Cerebellar nuclear complex (tissue), 1 donor: ENCODE data around the gene CTH.
A peak's percentile ranks its signal among the peaks of the same experiment; 100 is the strongest.
"Not testable (repeated sequence)": the region's sequence is repeated elsewhere in the genome, so short reads cannot be mapped to it uniquely, and the experiment has no call there.

ENCODE experiments used
- DNase-seq, 2 experiments: peaks; one replicate each; lab custom pipeline; 2025; lab: John Stamatoyannopoulos, UW

Gene CTH

DNA sequence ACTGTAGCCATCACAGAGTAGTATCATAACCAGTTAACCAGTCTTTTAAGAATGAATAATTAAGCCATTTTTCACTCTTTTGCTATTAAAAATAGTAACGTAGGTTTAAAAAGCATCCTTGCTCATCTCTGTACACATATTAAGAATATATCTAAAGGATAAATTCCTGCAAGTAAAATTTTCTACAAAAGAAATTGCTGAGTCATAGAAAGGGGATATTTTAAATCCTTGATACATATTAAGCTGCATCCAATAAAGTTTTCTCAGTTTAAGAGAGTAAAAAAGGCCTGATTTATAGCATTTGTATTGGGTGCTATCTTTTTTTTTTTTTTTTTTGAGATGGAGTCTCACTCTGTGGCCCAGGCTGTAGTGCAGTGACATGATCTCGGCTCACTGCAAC is 1.9 kb upstream of the CTH start:
- DNase-seq = no peak

DNA sequence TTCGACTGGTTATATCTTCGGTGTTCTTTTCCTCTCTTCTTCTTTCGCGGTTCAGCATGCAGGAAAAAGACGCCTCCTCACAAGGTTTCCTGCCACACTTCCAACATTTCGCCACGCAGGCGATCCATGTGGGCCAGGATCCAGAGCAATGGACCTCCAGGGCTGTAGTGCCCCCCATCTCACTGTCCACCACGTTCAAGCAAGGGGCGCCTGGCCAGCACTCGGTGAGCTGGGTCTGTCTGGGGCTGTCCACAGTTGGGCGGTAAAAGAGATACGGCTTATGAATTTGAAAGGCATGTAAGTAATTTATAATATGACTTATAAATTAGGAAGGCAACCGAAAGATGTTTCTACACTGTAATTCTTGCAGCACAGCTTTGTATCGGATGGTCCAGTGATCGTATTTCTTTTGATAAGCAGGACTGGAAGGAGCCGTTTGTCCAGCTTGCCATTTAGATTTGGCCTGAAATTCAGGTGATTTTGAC is 334 bp downstream of the CTH start:
- DNase-seq = peak in 1 of 2 experiments; percentile 50

DNA sequence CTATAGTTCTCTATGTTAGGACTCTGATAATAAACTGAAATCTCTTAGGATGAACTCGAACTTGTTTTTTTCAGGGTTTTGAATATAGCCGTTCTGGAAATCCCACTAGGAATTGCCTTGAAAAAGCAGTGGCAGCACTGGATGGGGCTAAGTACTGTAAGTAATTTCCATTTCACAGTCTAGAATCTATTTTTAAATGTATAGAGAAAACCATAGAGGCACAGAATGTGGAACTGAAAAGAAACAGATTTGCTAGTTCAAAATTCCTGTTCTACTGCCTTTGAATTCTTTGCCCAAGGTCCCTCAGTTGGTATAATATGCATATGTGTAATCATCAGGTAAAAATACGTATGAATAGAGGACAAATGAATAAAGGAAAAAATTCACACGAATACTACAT is 4.8 kb downstream of the CTH start:
- DNase-seq = no peak

DNA sequence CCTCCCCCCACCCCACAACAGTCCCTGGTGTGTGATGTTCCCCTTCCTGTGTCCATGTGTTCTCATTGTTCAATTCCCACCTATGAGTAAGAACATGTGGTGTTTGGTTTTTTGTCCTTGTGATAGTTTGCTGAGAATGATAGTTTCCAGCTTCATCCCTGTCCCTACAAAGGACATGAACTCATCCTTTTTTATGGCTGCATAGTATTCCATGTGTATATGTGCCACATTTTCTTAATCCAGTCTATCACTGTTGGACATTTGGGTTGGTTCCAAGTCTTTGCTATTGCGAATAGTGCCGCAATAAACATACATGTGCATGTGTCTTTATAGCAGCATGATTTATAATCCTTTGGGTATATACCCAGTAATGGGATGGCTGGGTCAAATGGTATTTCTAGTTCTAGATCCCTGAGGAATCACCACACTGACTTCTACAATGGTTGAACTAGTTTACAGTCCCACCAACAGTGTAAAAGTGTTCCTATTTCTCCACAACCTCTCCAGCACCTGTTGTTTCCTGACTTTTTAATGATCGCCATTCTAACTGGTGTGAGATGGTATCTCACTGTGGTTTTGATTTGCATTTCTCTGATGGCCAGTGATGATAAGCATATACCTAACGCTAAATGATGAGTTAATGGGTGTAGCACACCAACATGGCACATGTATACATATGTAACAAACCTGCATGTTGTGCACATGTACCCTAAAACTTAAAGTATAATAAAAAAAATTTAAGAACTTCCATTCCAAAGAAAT is 8.1 kb downstream of the CTH start:
- not testable (repeated sequence) for DNase-seq

DNA sequence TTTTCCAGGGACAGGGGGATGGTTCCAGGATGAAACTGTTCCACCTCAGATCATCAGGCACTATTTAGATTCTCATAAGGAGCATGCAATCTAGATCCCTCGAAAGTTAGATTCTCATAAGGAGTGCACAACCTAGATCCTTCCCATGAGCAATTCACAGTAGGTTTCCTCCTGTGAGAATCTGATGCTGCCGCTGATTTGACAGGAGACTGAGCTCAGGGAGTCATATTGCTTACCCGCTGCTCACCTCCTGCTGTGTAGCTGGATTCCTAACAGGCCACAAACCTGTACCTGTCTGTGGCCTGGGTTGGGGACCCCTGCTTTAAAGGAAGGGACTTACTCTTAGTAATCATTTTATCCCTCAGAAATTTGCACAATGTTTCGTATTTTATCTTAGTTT is 9.3 kb downstream of the CTH start:
- no peak for DNase-seq

DNA sequence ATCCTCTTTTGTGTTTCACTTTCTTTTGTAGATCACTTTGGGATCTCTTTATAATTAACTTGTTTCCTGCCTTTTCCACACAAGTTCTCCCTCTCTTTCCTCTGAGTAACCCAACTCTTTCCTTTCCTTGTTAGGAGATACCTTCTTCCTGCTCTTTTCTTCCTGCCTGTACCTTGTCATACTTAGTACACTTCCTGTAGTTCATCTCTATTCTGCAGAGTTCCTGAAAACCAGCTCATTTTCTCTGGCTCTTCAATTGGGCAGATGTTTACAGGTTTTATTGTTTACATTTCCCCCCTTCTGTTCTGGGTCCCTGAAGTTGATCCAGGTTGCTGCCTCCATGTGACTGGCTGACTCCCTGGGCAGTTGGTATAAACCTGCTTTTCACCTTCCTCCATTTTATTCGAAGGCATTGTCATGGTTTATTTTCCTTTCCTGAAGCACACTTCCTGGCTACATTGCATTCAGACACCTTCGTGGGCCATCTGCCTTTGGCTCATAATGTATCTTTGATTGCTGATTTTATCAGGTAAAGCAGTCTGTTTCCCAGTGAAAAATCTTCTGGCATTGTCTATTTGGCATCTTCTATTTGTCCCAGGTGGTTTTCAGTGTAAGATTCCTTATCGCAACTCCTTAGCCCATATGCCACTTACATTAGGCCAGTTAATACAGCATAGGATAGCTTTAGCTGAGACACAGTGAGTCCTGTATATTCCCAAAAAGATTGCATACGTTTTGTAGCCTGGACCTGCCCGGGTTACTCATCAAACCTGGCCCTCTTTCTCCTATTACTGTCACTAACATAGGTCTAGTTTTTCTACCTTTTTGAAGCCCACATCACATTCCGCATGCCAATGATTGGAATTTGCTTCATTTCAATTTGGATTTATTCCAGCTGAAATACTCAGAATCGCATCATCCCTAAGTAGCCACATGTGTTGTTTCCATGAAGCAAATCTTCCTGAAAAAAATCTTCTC is 15.4 kb downstream of the CTH start:
- DNase-seq = no peak

DNA sequence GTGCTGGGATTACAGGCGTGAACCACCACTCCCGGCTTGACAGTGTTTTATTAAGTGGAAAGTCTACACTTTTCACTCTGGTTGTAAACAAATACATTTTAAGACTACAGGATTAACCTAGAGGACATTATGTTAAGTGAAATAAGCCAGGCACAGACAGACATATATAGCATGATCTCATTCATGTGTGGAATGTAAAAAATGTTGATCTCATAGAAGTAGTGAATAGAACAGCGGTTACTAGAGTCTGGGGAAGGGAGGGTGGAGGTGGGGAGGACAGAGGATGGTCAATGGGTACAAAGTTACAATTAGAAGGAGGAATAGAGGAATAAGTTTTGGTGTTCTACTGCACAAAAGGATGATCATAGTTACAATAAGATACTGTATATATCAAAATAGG is 16.9 kb downstream of the CTH start:
- no peak for DNase-seq

DNA sequence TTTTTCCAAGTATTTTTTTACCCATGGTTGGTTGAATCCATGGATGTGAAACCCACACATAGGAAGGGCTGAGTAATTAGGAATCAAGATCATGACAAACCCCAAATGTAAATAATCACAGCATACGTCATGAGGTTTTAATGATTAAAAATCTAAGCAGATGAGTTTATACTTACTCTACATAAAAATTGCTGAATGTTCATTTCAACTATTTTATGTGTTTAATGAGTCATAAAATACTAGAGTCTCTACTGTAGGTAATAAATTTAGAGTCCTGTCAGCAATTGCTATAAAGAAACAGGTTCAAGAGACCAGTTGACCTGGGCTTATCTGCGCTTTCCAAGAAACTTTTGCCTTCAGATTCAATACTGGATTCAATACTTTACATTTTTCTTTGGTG is 18.2 kb downstream of the CTH start:
- no peak for DNase-seq

DNA sequence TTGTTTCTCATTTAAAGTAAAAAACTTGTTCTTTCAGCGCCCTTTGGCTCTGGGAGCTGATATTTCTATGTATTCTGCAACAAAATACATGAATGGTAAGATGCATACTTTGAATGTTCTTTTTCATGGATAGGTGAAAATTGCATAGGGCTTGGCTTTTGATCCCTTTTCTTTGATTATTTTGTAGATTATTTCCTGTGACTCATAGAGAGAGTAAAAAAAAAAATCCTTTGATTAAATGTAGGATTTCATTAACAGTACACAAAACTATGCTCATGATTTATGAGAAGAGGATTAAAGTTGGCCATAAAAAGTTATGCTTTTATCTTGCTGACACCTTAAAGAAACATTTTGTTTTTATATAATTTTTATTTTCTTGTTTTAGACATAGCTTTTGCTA is 18.7 kb downstream of the CTH start:
- DNase-seq = no peak

DNA sequence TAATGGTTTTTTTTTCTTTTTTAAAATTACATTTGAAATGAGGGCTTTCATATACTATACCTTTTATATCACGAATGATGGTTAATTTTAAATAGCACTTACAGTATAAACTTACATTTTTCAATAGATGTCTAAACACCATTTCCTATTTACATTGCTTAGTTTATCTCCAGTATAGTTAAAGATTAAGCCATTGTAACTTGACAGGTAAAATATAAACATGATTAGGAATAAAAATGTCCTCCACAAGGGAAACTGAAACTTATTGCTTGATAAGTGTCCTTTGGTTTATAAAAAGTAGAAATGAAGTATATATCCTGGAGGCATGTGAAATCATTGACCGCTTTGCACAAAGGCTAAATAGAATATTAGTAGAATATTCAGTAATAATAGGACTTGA is 20.2 kb downstream of the CTH start:
- DNase-seq = no peak

DNA sequence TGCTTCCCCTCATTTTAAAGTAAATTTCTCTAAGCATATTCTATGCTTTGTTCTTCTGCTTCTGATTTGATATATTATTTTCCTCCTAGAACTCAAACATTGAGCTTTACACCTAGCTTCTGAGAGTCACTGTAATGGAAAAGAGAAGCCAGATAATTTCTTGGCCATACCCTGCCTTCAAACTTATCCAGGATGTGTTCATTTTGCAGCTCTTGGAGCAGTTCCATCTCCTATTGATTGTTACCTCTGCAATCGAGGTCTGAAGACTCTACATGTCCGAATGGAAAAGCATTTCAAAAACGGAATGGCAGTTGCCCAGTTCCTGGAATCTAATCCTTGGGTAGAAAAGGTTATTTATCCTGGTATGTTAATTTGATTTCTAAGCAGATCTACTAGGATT is 20.8 kb downstream of the CTH start:
- DNase-seq = no peak

DNA sequence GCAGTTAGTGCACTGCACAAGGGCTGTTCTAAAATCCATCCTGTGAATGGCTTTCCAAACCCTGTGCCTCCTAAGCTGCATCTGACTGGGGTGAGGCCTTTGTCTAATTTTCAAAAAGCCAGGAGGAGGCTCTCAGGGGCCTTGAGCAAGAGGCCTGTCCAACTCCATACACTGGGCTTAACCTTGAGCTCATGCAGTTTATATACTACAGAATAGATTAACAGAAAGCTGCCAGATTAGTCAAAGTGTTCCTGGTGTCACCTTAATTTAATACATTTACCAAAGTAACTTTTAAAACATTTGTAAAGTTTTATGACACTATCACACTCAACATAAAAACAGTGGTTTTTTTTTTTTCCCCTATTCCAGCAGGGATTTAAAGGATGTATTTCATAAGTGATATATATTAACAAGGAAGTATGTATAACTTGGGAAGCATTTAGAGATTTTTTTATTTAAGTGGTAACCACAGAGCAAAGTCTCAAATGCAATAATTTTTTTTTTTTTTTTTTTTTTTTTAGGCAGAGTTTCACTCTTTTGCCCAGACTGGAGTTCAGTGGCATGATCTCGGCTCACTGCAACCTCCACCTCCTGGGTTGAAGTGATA is 23.3 kb downstream of the CTH start:
- no peak for DNase-seq

DNA sequence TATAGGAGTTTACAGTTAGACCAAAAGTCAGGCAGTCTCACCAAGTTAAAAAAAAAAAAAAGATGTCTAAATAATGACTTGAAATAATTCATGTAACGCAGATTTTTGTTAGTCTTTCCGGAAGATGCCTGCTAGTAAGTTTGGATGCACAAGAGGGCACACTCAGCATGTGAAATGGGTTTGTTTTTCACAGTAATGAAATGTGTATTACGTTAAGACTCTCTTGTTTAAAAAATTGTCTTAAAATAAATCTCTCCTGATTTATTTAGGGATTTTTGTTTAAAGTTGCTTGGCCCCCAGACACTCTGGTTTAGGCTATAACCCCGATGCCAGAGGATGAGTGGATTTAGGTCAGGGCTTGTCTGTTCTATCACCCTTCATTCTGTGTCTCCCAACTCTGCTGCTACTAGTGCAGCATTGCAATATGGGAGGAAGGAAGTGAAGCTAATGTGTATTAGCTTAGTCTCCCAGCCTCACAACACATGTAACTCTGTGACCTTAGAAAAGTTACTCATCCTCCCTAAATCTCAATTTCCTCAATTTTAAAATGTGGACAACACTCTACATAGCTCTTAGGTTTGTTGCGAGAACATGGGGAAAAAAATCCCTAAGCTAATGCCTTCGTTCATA is 25.7 kb downstream of the CTH start:
- DNase-seq = no peak

DNA sequence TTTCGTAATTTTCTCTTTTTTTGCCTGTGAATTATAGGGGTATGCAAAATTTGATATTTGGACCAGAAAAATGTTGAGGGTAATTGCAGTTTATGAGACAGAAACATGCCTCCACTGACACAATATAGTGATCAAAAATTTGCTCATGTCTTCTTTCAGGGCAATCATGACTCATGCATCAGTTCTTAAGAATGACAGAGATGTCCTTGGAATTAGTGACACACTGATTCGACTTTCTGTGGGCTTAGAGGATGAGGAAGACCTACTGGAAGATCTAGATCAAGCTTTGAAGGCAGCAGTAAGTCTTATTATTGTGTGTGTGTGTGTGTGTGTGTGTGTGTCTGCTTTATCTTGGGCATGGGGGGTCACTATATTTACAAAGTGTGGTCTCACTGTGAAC is 27.5 kb downstream of the CTH start:
- DNase-seq = no peak

DNA sequence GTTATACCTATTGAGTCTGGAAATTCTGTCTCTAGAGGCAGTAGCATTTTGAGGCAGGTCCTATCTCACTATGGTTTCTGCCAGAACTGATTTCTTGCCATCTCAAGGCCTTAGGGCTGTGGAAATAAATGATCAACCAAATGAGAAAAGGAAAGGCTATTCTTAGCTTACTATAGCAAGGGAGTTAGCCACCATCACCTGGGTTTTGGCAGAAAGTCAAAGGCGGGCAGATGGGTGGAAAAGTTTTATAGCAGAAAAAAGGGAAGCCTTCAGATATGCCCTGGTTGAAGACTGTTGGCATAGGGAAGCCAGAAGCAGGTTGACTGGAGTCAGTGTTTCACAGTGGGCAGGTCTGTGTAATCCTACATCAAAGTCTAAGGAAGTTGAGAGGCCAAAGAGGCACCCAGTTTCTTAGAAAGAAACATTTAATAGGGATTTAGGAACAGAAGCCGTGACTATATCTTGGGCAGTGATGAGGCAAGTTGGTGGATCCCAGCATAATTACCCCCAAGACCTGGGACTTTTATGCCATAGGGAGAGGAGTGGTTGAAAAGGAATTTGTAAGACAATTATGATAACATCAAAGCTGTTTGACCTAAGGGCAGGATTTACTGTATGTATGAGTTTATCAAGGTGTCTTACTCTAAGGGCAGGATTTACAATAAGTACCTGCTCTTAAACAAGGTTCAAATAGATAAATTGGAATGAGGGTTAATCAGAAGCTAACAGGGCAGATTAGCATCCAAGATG is 29.7 kb downstream of the CTH start:
- DNase-seq = no peak

DNA sequence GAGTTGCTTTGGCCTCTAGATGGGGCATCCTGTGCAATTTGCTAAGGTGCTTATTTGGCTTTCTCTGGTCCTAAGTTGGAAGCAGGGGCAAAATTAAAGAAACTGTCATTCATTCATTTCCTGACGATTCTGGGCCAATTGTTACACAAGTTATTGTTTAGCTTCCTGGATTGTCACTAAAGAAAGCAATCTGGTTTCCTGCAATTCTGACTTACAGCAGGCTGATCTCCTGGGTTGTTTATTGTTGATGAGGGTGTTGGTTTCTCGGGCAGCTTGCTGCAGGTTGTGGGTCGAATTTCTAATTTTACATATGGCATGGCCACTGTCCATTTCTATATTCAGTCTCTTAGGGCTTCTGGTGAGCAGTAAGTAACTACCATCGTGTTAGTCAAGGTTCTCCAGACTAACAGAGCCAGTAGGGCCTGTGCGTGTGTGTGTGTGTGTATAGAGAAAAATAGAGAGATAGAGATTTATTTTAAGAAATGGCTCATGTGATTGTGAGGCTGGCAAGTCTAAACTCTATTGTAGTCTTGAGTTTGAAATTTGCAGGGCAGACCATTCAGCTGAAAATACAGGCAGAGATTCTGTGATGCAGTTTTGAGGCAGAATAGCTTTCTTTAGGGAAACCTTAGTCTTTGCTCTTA is 30.4 kb downstream of the CTH start:
- no peak for DNase-seq

DNA sequence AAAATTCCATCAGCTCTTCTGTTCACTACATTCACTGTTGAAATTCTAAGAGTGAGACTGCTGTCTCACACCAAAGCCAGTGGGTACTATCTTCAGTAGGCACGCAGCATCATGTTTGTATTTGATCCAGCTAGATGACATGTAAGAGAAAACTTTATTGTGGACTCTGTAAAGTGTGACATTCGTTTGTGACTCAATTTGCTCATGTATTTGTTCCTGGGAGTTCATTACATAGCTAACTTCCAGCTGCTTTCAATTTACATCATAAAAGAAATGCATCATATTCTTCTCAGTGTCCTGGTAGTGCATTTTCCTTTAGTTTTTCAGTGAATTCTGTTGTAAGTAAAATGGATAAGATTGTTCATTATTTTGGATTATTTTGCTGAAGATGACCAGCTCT is 31.4 kb downstream of the CTH start:
- no peak for DNase-seq

DNA sequence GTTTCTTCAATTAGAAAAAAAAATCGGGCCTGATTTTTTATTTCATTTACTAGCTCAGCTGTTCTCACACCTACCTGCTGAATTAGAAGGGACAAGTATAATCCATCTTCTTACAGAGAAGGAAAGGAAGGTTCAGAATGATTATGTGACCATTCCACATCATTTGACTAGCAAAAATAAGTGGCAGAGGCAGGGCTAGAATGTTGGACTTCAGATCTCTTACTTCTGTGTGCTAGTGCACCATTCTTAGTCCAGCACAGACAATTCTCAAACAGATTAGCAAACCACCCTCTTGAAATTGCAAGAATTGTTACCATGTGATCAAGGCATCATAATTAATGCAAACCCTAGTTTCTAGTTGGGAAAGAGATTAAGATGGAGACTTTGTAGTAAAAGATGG is 32.7 kb downstream of the CTH start:
- DNase-seq = no peak

DNA sequence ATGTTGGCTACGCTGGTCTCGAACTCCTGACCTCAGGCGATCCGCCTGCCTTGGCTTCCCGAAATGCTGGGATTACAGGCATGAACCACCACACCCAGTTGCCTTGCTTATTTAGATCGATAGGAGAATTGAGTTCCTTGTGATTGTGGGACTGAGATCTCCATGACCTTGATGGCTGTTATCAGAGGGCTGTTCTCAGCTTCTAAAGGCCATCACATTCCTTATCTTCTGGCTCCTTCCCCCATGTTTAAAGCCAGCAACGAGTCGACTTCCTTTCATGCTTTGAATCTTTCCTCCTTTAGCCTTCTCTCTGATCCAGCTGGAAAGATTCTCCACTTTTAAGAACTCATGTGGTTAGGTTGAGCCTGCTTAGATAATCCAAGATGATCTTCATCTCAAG is 38.0 kb downstream of the CTH start:
- no peak for DNase-seq

DNA sequence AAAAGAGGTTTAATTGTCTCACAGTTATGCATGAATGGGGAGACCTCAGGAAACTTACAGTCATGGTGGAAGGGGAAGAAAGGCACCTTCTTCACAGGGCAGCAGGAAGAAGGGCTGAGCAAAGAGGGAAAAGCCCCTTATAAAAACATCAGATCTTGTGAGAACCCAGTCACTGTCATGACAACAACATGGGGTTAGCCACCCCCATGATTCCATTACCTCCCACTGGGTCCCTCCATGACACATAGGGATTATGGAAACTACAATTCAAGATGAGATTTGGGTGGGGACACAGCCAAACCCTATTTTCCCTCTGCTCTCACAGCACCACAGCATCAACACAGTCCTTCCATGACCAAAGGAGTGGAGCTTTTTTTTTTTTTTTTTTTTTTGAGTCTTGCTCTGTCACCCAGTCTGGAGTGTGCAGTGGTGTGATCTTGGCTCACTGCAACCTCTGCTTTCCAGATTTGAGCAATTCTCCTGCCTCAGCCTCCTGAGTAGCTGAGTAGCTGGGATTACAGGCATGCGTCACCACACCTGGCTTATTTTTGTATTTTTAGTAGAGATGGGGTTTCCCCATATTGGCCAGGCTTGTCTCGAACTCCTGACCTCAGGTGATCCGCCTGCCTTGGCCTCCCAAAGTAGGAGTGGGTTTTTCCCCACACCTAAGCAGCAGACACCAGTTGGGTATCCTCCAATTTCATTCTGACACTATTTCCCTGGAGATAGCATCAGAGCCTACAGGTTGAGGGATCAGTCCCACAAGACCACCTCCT is 41.3 kb downstream of the CTH start:
- DNase-seq = not testable (repeated sequence)
